Hematopoietic multipotent progenitor cell treated with erythropoietin and hydrocortisone succinate and interleukin-3 and kit ligand, for 4 days (in vitro differentiated cells): ENCODE results near the gene MAST2.

Experiments used
- DNase-seq: peaks from one replicate; pipeline ENCODE4 v3.0.0-alpha.2; 2015

Gene MAST2

DNA sequence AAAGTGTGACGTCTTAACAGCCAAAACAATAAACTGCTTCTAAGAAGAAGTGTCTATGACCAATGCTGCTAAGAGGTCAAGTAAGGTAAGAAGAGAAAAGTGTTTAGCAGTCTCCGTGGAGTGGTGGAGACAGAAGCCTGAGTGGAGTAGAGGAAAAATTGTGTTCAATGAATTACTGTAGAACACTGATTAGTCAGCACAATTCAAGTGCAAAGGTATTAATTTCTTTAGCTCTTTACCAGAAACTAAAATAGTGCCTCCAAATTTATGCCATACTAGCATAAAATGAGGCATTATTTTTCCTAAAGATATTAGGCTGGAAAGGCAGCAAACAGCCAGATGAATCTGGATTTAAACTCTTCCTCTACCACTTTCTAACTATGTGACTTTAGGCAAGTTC, 272.9 kb downstream of the MAST2 start:
- DNase-seq = no peak

DNA sequence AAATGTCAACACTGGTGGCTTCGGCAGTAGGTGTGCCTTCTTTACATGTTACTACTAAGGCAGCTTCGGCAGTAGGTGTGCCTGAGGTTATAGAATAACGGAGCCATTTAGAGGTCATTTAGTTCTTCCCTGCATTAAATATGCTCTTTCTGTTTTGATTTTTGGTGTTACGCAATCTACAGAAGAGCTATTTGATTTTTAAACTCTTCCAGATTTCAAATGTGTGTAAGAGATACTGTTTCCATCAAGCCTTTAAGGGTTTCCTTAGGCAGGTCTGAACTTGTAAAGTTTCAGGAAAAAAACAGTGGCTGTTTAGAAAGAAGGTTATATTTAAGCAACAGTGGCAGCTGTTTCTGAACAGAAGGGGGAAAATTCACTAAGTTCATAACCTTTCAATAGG, 274.2 kb downstream of the MAST2 start:
- DNase-seq = no peak

DNA sequence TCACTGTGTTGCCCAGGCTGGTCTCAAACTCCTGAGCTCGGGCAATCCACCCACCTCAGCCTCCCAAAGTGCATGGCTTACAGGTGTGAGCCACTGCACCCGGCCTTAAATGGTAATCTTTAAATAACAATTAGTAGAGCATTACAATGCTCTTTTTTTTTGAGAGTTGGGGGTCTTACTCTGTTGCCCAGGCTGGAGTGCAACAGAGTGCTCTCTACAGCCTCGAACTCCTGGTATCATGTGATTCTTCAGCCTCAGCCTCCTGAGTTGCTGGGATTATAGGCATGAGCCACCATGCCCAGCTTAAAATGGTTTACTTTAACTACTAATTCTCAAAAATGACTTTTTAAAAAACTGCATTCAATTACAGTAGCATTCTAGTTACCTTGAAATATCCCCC, 276.8 kb downstream of the MAST2 start:
- DNase-seq = no peak

DNA sequence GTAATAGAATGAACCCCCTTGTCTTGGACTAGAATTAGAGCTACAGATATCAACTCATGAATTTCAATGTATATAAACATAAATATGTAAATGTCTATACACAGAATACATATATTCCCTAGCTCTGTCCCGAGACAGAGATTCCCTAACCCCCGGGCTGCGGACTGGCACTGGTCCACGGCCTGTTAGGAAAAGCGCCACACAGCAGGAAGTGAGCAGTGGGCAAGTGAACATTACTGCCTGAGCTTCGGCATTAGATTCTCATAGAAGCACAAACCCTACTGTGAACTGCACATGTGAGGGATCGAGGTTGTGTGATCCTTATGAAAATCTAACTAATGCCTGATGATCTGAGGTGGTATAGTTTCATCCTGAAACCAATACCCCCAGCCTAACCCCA, 277.8 kb downstream of the MAST2 start:
- no peak for DNase-seq

DNA sequence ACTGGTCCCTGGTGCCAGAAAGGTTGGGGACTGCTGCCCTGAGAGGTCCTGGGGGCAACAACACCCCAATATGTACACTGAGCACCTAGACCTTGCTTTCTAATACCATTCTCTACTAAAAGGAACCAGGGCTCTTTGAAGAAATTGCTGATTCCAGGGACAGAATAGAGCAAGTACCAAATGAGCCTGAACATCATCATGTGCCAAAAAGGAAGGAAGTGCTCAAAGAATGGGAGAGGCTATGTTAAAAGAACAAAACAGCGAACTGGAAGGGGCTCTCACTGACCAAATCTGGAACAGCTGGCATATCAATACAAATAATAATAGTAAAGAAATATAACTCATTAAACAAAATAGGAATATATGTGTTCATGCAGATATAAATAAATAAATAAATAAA, 278.2 kb downstream of the MAST2 start:
- DNase-seq = no peak

DNA sequence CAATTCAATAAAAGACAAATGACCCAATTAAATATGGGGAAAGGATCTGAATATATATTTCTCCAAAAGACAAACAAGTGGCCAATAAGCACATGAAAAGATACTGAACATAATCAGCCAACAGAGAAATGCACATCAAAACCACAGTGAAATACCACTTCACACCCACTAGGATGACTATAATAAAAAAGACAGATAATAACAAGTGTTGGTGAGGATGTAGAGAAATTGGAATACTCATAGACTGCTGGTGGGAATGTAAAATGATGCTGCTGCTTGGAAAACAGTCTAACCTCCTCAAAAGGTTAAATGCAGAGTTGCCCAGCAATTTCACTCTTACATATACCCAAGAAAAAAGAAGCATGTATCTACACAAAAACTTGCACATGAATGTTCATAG, 280.2 kb downstream of the MAST2 start:
- DNase-seq = no peak

DNA sequence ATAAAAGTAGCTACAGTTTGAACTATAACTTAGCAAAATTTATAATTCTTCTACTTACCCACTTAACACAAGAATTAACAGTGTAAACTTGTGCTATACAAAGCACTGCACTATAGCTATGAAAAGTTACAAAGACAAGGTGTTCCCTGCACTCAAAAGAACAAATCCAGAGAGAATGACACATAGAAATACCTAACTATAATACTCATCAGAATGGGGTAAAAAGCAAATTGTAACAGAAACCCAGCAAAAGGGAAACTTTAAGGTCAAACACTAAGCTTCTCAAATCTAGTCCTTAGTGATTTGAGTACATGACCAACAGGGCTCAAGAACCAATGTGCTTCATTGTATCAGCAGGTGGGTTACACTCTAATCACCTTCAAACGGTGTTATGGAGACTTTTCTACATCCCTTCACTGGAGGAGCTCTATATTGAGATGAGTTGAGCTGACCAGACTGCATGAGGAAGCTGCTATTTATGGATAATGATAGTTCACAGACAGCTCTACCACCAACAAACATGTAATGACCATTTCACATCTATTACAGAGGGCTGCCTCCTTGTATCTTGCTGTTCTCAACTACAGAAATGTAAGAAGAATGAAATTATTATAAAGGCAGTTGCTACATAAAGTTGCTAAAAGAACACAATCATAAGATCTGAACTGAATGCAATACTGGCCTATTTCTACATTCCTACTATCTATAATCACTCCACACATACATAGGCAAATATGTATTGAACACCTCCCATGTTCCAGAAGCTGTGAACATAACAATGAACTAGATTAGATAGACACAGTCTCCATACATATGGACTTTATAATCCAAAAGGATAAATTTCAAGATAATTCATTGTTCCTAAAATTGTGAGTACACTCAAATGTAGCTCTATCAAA, 281.4 kb downstream of the MAST2 start:
- DNase-seq = no peak
